Activated T-helper 17 cell treated with anti-CD3 and anti-CD28 coated beads, Interleukin-2, amount 50 U/mL, for 72 hours (primary cell): Measurements from ENCODE around the gene BORCS8. TPM values are rescaled to one million over a fixed set of nuclear protein-coding genes. Genes with fewer than 3 reads are reported as not detected.
A peak's percentile ranks its signal among the peaks of the same experiment; 100 is the strongest.

Experiments used
- ATAC-seq: fragments of 150-1000 bp; cut with Tn5 transposase; replicated peaks from 2 replicates; pipeline ENCODE4 v1.10.0; 2021; ENCODE audit warnings: mild to moderate bottlenecking, moderate library complexity
- H3K27ac Mint-ChIP-seq: one replicate; pipeline ENCODE4 v1.8.0; 2022; ENCODE audit warnings: mixed read lengths
- H3K27me3 Mint-ChIP-seq: one replicate; pipeline ENCODE4 v1.8.0; 2022; ENCODE audit warnings: mixed read lengths
- H3K36me3 Mint-ChIP-seq: one replicate; pipeline ENCODE4 v1.8.0; 2022; ENCODE audit warnings: low read depth, mild to moderate bottlenecking, mixed read lengths
- H3K4me1 Mint-ChIP-seq: one replicate; pipeline ENCODE4 v1.8.0; 2022; ENCODE audit warnings: mixed read lengths
- H3K4me3 Mint-ChIP-seq: one replicate; pipeline ENCODE4 v1.8.0; 2022; ENCODE audit warnings: mild to moderate bottlenecking, mixed read lengths
- H3K9me3 Mint-ChIP-seq: one replicate; pipeline ENCODE4 v1.8.0; 2022; ENCODE audit warnings: mixed read lengths
- total RNA-seq, 2 donors: library from RNA; stranded (reverse); gene quantifications; one replicate each; pipeline ENCODE4 v1.2.3, GENCODE V29; 2022

Gene BORCS8
- total RNA-seq = 10 to 100 TPM; 14.9 to 28.2 TPM

GRCh38 chr19:19192078-19192882, at the start of gene BORCS8, which contains the start of gene RFXANK:
BORCS8 (minus strand) TSS chr19:19192152; CDS start chr19:19192117, 35 bp downstream.
RFXANK (plus strand) TSS chr19:19192258; CDS start chr19:19193947, 1,689 bp downstream.
- Mint-ChIP-seq H3K4me1 (peaks cover 11% of the 10 kb centered on the region), H3K27me3 (no peaks in the 10 kb centered on the region), H3K9me3 (no peaks in the 10 kb centered on the region), H3K27ac (peak within 1 kb of the TSS; percentile 98), H3K4me3 (peak within 1 kb of the TSS; percentile 90), H3K36me3 (peaks cover 47% of the 10 kb centered on the region)
- peak; percentile 93 for ATAC-seq

GRCh38 chr19:19240476-19240875, 48.5 kb upstream of the BORCS8 start:
- peaks cover 10% of the 10 kb centered on the region for H3K27me3 Mint-ChIP-seq
- peaks cover 4% of the 10 kb centered on the region for H3K9me3 Mint-ChIP-seq
- no peaks in the 10 kb centered on the region for H3K36me3 Mint-ChIP-seq
- no peak overlapping the region for H3K4me3 Mint-ChIP-seq
- no peak for ATAC-seq
- no peaks in the 10 kb centered on the region for H3K4me1 Mint-ChIP-seq
- no peak overlapping the region for H3K27ac Mint-ChIP-seq

- no peaks in the 10 kb centered on the region for H3K4me1 Mint-ChIP-seq
- no peaks in the 10 kb centered on the region for H3K36me3 Mint-ChIP-seq
- peaks cover 10% of the 10 kb centered on the region for H3K27me3 Mint-ChIP-seq
- ATAC-seq = no peak
- H3K27ac Mint-ChIP-seq = no peak overlapping the region
- H3K4me3 Mint-ChIP-seq = no peak overlapping the region
- peaks cover 4% of the 10 kb centered on the region for H3K9me3 Mint-ChIP-seq
Measured at GRCh38 chr19:19239675-19240074, 47.7 kb upstream of the BORCS8 start.

DNA sequence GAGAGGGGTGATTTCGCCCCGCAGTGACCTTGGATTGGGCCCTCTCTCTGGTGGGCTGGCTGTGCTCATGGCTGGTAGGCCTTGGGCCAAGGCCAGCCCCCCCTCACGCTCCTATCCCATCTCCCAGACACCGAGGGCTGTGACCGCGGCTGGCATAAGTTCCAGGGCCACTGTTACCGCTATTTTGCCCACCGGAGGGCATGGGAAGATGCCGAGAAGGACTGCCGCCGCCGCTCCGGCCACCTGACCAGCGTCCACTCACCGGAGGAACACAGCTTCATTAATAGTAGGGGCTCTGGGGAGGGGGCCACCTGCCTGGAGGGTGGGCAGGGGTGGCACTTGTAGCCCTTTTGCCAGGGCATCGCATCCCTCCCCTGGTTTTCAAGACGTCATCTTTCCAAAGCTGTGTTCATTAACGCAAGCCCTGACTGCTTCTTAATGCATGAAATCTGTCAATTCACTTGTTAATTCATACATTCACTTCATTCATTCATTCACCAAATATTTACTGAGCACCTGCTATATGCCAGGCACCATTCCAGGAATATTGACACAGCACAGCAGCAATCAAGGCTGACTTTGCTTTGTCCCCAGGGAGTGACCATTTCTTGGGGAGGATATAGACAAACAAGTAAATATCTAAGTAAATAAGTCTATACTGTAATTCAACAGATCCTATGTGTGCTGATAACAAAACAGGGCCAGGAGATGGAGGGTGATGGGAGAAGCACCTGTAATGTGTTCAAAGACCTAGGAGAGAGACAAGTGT, 46.4 kb upstream of the BORCS8 start:
- Mint-ChIP-seq H3K27ac (no peak overlapping the region), H3K36me3 (no peaks in the 10 kb centered on the region), H3K4me3 (no peak overlapping the region), H3K9me3 (peaks cover 4% of the 10 kb centered on the region), H3K4me1 (no peaks in the 10 kb centered on the region), H3K27me3 (peaks cover 10% of the 10 kb centered on the region)
- no peak for ATAC-seq

DNA sequence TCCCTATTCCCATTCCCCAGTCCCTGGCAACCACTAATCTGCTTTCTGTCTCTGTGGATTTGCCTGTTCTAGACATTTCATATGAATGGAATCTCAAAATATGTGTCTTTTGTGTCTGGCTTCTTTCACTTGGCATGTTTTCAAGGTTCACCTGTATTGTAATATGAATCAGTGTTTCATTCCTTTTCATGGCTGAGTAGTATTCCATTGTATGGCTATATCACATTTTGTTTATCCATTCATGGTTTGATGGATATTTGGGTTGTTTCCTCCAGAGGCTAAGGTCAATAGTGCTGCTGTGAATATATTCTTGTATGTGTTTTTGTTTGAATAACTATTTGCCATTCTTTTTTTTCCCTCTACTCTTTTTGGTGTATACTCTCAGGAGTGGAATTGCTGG, 44.2 kb upstream of the BORCS8 start:
- Mint-ChIP-seq H3K27me3 (peaks cover 10% of the 10 kb centered on the region), H3K27ac (no peak overlapping the region), H3K9me3 (peaks cover 4% of the 10 kb centered on the region), H3K4me3 (no peak overlapping the region), H3K4me1 (no peaks in the 10 kb centered on the region), H3K36me3 (no peaks in the 10 kb centered on the region)
- ATAC-seq = no peak

DNA sequence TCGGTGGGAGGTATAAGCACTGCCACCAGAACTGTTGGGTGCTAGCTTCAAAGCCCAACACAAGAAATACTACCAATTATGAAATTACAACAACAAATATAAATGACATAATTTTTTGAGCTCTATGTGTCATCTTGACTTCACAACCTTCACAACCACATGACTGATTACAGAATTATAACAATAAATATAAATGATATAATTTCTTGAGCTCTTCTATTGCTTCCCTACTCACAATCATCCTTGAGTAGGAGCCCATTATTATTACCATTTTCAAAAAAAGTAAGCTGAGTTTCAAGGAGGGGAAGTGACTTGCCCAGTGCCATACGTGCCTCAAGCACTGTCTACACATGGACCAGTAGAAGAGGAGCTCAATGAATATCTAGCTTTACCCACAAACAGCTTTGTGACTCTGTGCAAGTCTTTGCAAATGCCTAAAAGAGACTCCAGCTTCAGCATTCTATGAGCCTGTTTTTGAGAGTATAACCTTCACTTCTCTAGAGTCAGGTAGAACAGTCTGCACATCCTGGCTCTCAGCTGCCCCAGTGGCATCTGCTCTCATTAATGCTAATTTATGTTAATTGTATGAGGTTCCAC, 42.4 kb upstream of the BORCS8 start:
- H3K9me3 Mint-ChIP-seq = peaks cover 4% of the 10 kb centered on the region
- H3K4me1 Mint-ChIP-seq = no peaks in the 10 kb centered on the region
- no peak overlapping the region for H3K27ac Mint-ChIP-seq
- no peak overlapping the region for H3K4me3 Mint-ChIP-seq
- H3K27me3 Mint-ChIP-seq = peaks cover 4% of the 10 kb centered on the region
- H3K36me3 Mint-ChIP-seq = no peaks in the 10 kb centered on the region
- no peak for ATAC-seq

DNA sequence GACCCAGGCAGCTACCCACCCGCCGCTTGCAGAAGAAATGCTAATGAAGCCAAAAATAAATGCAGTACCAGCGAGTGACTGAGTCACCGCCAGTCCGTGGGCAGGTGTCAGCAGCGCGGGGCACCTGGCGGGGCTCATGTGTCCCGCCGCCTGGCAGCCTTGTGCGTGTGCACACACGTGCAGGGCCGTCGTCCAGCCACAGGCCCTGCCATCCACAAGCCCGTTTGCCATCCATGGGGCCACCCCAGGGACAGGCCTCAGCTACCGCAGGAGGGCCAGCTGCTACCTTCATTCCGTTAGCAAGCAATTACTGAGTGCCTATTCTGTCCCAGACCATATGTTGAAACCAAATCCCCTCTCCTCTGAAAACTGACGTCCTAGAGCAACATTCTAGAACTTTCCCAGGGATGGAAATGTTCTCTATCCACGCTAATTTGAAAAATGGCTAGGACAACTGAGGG, 40.3 kb upstream of the BORCS8 start:
- no peak for ATAC-seq
- Mint-ChIP-seq H3K36me3 (no peaks in the 10 kb centered on the region), H3K4me3 (no peak overlapping the region), H3K4me1 (no peaks in the 10 kb centered on the region), H3K9me3 (peaks cover 4% of the 10 kb centered on the region), H3K27ac (no peak overlapping the region), H3K27me3 (peaks cover 3% of the 10 kb centered on the region)

GRCh38 chr19:19230999-19231398, 39.0 kb upstream of the BORCS8 start:
- Mint-ChIP-seq H3K4me1 (no peaks in the 10 kb centered on the region), H3K9me3 (no peaks in the 10 kb centered on the region), H3K27ac (no peak overlapping the region), H3K27me3 (peaks cover 3% of the 10 kb centered on the region), H3K36me3 (no peaks in the 10 kb centered on the region), H3K4me3 (no peak overlapping the region)
- no peak for ATAC-seq

- Mint-ChIP-seq H3K27me3 (peaks cover 3% of the 10 kb centered on the region), H3K4me3 (no peak overlapping the region), H3K9me3 (no peaks in the 10 kb centered on the region), H3K27ac (no peak overlapping the region), H3K36me3 (no peaks in the 10 kb centered on the region), H3K4me1 (no peaks in the 10 kb centered on the region)
- ATAC-seq = no peak
Measured at GRCh38 chr19:19229701-19230100, 37.7 kb upstream of the BORCS8 start.

- H3K9me3 Mint-ChIP-seq = no peaks in the 10 kb centered on the region
- H3K4me3 Mint-ChIP-seq = no peak overlapping the region
- no peaks in the 10 kb centered on the region for H3K4me1 Mint-ChIP-seq
- no peak for ATAC-seq
- no peaks in the 10 kb centered on the region for H3K36me3 Mint-ChIP-seq
- no peak overlapping the region for H3K27ac Mint-ChIP-seq
- H3K27me3 Mint-ChIP-seq = peaks cover 3% of the 10 kb centered on the region
Measured at GRCh38 chr19:19227217-19227616, 35.3 kb upstream of the BORCS8 start.

DNA sequence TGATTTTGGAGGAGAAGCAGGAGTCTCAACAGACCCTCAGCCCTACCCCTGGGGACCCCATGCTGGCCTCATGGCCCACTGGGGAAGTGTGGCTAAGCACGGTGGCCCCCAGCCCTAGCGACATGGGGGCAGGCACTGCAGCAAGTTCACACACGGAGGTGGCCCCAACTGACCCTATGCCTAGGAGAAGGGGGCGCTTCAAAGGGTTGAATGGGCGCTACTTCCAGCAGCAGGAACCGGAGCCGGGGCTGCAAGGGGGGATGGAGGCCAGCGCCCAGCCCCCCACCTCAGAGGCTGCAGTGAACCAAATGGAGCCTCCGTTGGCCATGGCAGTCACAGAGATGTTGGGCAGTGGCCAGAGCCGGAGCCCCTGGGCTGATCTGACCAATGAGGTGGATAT, 34.7 kb upstream of the BORCS8 start:
- Mint-ChIP-seq H3K36me3 (no peaks in the 10 kb centered on the region), H3K9me3 (no peaks in the 10 kb centered on the region), H3K4me3 (no peak overlapping the region), H3K27ac (no peak overlapping the region), H3K27me3 (peaks cover 3% of the 10 kb centered on the region), H3K4me1 (no peaks in the 10 kb centered on the region)
- no peak for ATAC-seq

GRCh38 chr19:19226204-19226603, 34.3 kb upstream of the BORCS8 start:
- ATAC-seq = no peak
- Mint-ChIP-seq H3K27ac (no peak overlapping the region), H3K4me3 (no peak overlapping the region), H3K9me3 (no peaks in the 10 kb centered on the region), H3K27me3 (peaks cover 3% of the 10 kb centered on the region), H3K36me3 (no peaks in the 10 kb centered on the region), H3K4me1 (no peaks in the 10 kb centered on the region)

DNA sequence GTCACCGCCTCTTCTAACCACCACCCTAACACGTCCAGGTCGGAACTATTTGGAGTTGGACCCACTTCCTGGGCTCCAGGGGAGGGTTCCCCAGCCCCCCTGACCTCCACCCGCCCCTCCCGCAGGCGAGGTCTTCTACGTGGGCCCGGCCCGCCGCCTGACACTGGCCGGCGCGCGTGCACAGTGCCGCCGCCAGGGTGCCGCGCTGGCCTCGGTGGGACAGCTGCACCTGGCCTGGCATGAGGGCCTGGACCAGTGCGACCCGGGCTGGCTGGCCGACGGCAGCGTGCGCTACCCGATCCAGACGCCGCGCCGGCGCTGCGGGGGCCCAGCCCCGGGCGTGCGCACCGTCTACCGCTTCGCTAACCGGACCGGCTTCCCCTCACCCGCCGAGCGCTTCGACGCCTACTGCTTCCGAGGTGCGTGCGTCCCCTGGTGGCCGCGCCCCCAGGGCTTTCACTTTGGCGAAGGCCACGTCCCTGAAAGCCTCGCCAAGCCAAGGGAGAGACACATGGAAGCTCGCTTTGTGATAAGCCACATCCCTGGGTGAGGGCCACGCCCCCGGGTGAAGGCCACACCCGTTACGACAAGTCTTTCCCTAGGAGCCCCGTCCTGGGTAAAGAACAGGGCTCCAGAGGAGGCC, 33.0 kb upstream of the BORCS8 start:
- Mint-ChIP-seq H3K4me3 (peak overlapping the region; percentile 74), H3K9me3 (no peaks in the 10 kb centered on the region), H3K4me1 (no peaks in the 10 kb centered on the region), H3K27ac (no peak overlapping the region), H3K36me3 (no peaks in the 10 kb centered on the region), H3K27me3 (peaks cover 3% of the 10 kb centered on the region)
- peak; percentile 93 for ATAC-seq

GRCh38 chr19:19224150-19224851, 32.3 kb upstream of the BORCS8 start:
- Mint-ChIP-seq H3K27ac (no peak overlapping the region), H3K9me3 (no peaks in the 10 kb centered on the region), H3K27me3 (peaks cover 3% of the 10 kb centered on the region), H3K4me1 (no peaks in the 10 kb centered on the region), H3K4me3 (peak overlapping the region; percentile 74), H3K36me3 (no peaks in the 10 kb centered on the region)
- ATAC-seq = no peak
